Activated CD4-positive, alpha-beta T cell treated with anti-CD3 and anti-CD28 coated beads, Interleukin-2, Interleukin-4, amounts not matched to agents 100 ng/mL and 50 ng/mL, durations not matched to agents 16 hours and 8 hours (primary cell): Measurements from ENCODE around the gene LUC7L.
"Not testable (repeated sequence)": the region's sequence is repeated elsewhere in the genome, so short reads cannot be mapped to it uniquely, and the experiment has no call there.

ENCODE experiments used
- DNase-seq: peaks from one replicate; pipeline ENCODE4 v3.0.0-alpha.2; 2020; ENCODE audit warnings: low spot score

Gene LUC7L

GRCh38 chr16:230351-230750 is 1.1 kb upstream of the LUC7L start:
- DNase-seq: not testable (repeated sequence)

GRCh38 chr16:229731-230281 is 557 bp upstream of the LUC7L start:
- DNase-seq: no peak

GRCh38 chr16:228151-228851 is 948 bp downstream of the LUC7L start:
- peak; percentile 25 for DNase-seq

GRCh38 chr16:220021-220420 is 9.2 kb downstream of the LUC7L start:
- DNase-seq: no peak

GRCh38 chr16:212999-213398 is 16.2 kb downstream of the LUC7L start:
- no peak for DNase-seq

- not testable (repeated sequence) for DNase-seq
Observed at GRCh38 chr16:211631-212180, 17.5 kb downstream of the LUC7L start.

GRCh38 chr16:209359-209758 is 19.9 kb downstream of the LUC7L start:
- not testable (repeated sequence) for DNase-seq

- DNase-seq: not testable (repeated sequence)
Observed at GRCh38 chr16:204046-204445, 25.2 kb downstream of the LUC7L start.

- DNase-seq: no peak
Observed at GRCh38 chr16:203246-203645, 26.0 kb downstream of the LUC7L start.

- no peak for DNase-seq
Observed at GRCh38 chr16:200388-200787, 28.9 kb downstream of the LUC7L start.

- DNase-seq: no peak
Observed at GRCh38 chr16:194516-194915, 34.7 kb downstream of the LUC7L start.

- no peak for DNase-seq
Observed at GRCh38 chr16:193441-193840, 35.8 kb downstream of the LUC7L start.

GRCh38 chr16:192686-193085 is 36.6 kb downstream of the LUC7L start:
- no peak for DNase-seq

GRCh38 chr16:191831-192230 is 37.4 kb downstream of the LUC7L start:
- DNase-seq: no peak

- no peak for DNase-seq
Observed at GRCh38 chr16:189604-190186, 39.6 kb downstream of the LUC7L start.

GRCh38 chr16:188674-189073 is 40.6 kb downstream of the LUC7L start:
- DNase-seq: peak; percentile 24

- no peak for DNase-seq
Observed at GRCh38 chr16:187330-187729, 41.9 kb downstream of the LUC7L start.

- DNase-seq: no peak
Observed at GRCh38 chr16:185691-186090, 43.6 kb downstream of the LUC7L start.

GRCh38 chr16:185213-185612 is 44.0 kb downstream of the LUC7L start:
- DNase-seq: no peak

GRCh38 chr16:183005-183404 is 46.2 kb downstream of the LUC7L start:
- DNase-seq: no peak

- DNase-seq: no peak
Observed at GRCh38 chr16:181565-182021, 47.7 kb downstream of the LUC7L start.

- DNase-seq: peak; percentile 84
Observed at GRCh38 chr16:180681-181564, 48.3 kb downstream of the LUC7L start.
